GM19372 (cell line): ENCODE results near the gene CUL1.

Experiments used
- ATAC-seq: cut with Tn5 transposase; IDR thresholded peaks from one replicate; pipeline ENCODE4 v1.9.1; 2021; ENCODE audit warnings: mild to moderate bottlenecking, low read depth, moderate library complexity; ENCODE audit not compliant: unreplicated experiment

CUL1 gene

DNA sequence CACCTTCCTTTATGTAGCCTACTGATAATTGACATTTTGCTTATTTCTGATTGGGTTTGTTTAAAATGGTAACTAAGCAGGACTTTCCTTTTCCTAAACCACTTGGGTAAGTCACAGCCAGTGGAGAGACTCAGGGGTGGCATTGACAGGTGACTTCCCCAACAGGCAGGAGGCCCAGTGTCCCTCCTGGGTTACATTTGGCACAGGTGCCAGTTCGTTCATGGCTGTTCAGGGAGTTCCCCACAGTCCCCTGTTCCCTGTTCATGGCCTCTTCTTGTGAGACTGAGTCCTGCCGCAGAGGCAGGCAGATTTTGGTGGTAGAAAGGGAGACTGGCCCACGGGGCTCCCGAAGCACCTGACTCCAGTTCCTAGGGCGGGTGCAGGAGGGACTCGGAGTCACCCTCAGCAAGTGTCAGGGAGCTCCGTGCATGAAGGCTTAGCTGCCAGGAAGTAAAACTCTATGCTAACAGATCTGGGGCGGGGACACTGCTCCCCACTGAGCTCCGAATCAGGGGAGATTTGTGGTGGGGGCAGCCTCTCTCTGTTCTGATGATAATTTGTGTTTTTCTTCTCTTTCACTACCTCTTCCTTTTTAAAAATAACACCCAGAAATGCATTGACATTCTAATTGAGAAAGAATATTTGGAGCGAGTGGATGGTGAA is 101.3 kb downstream of the CUL1 start:
- no peak for ATAC-seq

DNA sequence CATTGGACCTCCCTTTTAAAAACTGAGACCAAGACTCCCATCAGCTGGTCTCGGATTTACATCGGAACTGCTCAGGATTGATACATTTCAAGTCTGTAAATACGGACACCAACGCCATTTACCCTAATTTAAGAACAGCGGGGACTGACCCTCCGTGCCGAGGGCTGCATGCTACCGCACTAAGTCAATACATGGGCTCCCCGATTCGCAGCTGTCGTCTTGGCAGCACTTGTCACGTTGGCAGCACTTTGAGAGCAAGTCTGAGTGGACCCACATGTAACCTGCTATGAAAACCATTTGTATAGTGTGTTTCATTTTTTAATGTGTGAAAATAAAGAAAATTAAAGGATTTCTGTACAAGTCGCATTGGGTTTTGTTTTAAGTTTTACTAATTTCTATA is 102.0 kb downstream of the CUL1 start:
- no peak for ATAC-seq

DNA sequence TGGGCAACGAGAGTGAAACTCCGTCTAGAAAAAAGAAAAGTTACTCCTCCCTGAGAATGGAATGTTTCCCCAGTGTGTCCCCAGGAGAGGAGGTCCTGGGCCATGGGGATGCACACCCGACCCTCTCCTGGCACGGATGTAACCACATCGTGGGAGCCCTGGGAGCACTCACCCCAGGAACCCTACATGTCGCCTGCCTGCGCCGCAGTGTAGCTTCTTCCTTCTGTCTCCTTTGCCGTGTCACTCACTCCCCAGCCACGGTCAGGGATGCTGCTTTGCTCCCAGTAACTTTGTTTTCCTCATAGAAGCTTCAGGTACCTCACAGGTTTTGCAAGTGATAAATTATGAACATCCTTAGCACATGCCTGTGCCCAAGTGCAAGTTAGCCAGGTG is 103.4 kb downstream of the CUL1 start:
- ATAC-seq = no peak

DNA sequence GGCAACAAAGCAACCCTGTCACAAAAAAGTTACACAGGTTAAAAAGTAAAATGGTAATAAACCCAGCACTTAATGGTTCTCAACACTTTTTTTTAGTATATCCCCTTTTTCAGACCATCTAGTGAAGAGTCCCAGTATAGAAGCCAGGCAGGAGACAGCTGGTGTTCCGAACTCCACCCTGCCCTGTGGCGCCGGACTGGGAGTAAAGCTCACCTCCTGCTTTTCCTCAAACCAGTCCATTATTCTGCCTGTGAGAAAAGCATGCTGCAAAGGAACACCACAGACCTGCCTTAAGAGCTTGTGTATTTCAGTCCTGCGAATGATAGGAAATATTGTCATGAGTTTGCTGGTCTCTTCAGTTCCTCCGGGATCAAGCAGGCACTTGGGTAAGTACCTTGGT is 104.4 kb downstream of the CUL1 start:
- ATAC-seq = no peak

DNA sequence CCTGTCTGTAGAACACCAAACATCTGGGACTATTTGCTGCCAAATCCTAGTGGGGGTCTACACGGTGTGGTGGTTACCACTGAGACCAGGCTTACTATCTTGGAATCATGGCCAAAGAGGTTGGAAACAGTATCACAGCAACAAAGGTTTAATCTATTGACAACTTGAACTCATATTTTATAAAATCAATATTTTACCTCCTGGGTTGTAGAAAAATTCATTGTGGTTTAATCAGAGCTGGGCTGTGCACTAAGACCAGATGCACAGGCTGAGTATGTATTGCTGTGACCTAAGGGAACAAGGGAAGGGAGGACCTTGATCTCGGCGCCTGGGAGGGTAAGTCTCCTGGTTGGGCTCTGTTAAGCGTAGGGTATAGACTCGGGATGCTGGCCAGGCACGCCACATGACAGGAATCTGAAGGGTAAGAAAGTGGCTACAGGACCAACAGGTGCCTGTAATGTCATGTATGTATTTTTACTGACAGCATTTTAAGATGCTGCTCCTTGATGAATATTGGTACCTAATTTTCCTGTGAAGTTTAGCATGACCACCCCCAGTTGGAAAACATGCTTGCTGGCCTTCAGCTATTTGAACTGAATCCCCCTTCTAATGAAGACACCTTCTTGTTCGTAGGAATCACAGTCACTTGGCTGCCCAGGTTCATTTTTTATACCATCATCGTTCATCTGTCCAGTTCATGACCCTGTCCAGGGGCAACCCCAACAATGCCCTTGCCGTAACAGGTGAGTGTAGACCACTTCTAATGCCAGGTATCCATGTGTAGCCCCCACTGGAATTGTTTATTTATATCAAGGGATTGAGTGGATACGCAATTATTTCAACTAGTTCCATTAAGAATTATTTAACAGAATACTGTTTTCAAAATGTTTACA is 105.9 kb downstream of the CUL1 start:
- ATAC-seq = no peak

DNA sequence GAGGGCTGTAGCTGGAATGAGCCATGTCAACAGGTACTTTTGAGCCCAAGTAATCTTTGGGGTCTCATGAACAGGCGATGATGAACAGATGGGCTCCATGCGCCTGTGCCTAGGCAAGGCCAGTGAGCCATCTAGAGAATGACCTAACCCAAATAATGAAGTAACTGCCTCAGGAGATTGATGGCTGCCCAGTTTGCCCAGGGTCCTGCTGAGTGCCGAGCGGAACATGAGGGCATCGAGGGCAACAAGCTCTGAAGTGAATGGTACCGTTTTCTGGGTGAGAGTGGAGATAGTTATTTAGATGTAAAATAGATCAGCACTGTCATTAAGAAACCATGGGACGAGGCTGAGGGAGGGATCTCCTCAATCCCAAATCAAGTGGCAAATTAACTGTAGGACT is 107.5 kb downstream of the CUL1 start:
- no peak for ATAC-seq

DNA sequence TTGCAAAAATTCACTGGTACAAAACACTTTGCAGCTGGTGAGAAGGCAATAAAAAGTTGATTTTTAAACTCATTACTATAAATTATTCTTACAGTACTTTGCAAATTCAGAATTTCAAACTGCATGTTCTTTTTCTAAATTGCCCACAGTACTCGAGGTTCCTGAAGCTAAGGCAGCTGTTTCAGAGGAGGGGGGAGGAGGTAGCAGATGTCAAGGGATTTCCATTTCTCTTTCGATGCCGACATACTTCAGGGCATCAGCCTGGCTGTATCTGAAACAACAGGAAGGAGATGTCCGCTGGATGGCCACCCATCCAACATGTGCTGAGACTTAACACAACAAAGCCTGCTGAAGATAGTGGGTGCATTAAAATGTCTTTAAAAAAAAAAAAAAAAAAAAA is 108.7 kb downstream of the CUL1 start:
- ATAC-seq = no peak

DNA sequence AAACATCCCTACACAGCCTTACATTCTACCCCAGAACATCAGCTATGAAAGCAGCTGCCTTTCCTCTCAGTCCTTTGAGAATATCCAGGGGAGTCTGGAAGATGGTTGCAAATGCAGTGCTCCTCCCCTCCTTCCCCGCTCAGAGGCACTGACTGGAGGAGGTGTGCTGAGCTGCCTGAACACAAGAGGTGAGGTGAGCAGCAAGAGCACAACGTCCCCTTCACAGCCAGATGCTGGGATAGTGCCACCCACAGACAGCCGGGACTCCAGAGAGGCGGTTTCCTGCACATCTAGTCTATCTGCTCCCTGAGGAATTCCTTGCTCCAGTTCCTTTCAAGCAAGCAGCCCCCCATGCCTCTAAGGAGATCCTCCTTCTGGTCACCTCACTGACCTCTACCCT is 111.2 kb downstream of the CUL1 start:
- ATAC-seq = no peak

DNA sequence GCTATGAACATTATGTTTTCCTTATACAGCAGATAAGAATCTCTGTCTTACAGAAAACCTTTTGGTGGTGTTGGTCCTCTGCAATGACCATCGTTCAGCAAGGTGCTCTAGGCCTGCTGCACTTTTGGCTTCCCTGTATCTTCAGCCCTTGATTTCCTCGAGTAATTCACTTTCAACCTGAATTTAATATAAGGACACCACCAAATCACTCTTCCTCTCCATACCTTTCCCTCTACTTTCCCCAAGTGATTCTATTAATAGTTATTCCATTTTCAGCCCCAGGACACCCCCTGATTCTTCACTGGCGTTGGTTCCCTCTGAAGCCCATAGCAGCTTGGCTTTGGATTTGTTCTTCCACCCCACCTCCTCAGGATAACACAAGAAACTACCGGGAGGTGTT is 113.2 kb downstream of the CUL1 start:
- ATAC-seq = no peak

DNA sequence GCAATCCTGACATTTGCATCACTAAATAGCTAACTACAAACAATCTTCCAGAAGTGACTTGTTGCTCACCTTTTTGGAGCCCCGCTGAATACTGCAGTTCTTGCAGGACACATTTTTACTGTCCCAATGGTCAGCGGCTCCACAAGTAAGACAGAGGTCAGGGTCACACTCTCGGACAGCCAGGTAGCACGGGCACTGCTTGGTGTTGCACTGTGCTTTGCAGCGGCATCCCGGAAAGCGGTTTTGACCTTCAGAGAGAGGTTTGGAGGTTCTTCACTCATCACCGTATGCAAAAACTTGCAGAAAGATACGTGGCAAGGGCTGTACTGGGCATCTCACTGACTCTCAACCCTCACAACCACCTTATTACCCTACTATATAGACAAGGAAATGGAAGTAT is 115.2 kb downstream of the CUL1 start:
- ATAC-seq = no peak

DNA sequence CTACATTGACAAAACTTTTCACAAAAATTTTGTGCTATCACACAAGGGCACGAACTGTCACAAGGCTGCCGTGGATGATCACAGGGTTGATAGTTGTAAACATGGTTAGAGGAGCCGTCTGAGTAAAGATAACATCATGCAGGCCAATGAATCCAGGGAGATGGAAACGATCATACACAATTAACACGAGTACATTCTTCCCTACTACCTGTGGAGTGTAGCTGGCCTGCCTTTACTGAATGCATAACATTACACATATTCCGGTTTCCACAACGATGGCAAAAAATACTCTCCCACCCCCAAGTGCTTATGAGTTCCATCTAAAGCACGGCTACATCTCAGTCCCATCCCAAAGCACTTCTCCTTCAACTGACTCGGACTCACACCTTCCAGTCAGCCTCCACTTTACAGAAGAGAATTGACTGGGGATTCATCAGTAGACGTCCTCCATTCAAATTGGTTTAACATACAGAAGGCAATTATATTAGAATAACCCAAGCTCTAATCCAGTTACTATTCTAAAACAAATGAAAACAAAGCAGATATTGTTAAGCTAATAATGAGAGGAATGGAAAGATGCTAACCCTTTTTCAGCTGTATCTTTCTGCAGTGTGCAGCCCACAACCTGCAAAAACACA is 116.3 kb downstream of the CUL1 start:
- ATAC-seq = no peak

DNA sequence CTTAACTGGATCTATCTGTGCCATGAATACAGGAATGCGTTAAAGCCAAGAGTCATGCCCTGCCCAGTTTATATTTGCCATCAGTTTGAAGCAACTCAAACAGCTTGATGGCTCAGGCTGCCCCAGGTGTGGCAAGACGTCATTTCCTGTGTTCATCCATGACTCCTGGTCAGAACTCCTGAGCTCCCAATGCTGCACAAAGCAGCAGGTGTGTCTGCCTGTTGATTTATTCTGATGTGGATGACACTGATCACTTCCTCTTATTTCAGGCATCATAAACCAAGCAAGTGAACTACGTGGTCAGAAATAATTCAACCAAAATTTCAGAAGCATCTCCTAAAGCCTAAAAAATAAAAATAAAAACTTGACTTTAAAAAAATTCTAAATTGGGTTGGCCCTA is 116.9 kb downstream of the CUL1 start:
- no peak for ATAC-seq

DNA sequence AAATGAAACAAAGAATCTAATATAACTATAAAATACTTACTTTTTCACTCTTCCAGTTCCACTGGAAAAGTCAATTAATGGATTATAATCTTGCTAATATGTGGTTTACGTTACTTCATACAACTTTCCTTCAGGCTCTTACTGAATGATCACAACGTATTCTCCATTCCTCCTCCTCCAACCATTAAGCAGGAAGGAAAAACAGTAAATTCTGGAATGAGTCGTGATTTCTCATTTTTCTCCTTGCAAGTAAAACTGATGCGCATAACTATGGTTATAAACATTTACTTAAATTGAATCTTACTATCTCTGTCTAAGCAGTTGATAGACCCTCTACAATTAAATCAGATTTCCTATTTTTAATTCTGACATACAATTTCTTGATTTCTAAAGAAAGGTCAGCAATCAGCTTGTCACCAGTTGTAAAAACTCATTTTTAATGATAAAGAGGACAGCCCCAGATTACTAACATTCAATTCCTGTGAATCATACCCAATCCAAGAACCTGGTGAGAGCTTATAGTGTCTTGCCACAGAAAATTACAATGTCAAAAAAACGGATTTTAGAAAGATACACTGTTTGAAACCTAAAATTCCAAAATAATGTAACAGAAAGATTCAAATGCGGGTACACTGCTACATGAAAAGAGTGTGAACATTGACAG is 121.1 kb downstream of the CUL1 start:
- ATAC-seq = no peak

DNA sequence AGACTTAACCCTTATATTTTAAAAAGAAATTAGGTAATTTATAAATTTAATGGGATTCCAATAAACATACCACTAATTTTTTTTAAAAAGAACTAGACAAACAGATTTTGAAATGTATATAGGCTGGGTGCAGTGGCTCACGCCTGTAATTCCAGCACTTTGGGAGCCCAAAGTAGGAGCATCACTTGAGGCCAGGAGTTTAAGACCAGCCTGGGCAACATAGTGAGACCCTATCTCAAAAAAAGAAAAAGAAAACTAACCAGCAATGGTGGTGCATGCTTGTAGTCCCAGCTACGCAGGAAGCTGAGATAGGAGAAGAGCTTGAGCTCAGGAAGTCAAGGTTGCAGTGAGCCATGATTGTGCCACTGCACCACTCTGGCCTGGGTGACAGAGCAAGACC is 122.7 kb downstream of the CUL1 start:
- no peak for ATAC-seq

DNA sequence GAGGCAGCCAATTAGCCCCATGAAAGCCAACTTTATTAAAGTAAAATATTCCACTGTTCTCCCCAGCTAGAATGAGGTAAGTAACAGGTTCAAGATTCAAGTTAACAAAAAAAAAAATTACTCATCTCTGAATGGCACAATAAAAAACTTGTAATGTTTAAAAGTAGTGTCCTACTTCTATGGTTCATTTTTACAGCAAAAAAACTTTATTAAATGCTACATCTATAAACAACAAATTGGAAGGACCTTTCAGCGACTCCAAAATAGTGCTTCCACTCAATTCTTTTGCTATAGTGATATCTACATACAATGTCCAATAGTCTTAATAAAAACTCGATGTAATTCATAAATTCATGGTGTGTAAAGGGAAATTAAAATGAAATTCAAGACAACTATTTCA is 126.2 kb downstream of the CUL1 start:
- ATAC-seq = no peak

DNA sequence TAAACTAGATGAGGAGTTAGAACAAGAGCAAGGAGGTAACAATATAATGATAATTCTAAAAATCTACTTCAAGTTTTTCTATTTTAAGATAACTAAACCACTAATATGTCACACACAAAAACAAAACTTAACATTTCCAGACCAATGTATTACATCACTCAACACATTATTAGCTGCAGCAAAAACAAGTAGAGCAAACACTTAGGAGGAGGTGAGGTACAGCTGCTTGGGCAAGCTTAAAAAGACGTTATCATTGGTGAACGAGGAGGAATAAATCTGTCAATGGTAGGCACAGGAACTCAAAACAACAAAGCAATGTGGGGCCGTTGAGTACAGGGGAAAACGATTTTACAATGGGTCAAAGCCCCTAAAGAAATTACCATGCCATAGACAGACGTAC is 126.6 kb downstream of the CUL1 start:
- ATAC-seq = no peak

DNA sequence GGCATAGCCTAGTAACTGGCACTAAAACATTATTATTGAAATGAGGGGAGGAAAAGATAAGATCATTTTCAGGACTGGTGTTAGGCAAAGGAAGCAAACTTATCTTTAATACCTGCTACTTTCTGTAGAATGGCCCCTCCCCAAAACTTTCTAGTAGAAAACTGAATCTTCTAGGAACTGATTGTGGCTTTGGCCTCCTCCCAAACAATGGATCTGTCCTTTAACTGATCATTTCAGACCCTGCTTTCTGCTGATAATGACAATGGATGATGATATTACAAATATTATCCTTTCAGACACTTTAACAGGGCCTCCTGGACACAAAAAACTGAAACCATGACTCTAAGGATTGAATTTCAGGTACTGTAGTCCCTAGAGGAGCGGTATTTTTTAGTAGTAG is 130.3 kb downstream of the CUL1 start:
- no peak for ATAC-seq

DNA sequence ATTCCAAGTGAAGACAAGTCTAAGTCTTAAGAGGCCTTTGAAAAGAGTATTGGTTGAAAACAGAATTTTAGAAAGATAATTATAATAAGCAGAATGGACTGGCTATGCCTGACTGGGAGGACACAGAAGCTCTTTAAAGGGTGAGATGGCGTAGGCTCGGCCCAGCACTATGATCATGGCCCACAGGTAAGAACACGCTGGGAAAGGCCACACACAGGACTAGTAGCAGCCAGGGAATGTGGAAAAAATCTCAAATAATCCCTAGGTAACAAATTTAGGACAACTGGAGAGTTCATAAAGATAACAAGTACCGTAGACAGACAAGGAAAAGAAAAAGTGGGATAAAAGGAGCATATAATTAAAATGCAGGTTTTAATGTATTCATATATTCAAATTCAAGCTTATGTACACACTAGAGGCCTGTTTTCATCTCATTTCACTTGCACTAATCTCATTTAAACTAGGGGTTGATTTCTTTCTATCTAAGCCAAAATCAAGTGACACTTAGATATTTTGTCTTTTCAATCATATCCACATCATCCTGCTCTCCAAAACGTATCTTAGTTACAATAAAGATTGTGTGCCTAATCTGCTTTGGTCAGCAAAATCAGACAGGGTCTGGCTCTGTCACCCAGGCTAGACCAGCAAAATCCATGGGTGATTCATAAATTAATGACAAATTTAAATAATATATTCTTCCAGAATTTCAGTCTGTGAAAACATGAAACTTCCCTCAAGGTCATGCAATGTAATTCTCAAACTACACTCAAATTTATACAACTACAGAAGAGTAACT is 132.4 kb downstream of the CUL1 start:
- ATAC-seq = no peak

DNA sequence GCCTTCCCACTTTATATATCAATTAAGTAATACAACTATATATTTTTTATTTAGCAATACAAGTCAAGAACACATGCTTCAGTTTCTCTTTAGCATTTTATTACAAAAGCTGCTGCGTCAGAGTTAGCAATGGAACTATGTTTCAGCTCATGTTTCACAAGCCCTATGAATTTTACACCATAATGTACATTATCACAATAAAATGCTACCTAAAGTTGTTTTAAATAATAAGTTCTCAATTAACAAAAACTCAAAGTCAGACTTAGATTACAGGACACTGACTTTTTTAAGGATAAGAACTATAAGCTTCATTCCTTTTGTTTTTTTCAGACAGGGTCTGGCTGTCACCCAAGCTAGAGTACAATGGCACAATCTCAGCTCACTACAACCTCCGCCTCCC is 133.1 kb downstream of the CUL1 start:
- no peak for ATAC-seq

DNA sequence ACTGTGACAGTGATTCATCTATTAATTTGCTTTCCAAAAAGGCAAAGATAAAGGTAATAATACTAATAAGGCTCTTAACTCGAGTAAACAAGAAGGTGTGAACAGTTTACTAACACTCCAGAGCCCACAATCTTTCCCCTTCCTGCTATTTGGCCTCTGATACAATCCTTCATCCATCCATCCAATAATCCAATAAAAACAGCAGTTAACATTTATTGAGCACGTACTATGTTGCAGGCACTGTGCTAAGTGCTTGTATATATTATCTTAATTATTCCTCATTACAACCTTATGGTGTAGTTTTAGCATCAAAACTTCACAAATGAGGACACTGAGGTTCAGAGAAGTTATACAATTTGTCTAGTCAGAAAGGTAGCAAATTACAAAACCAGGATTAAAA is 135.9 kb downstream of the CUL1 start:
- ATAC-seq = no peak
